Fibroblast of the conjunctiva (primary cell): Measurements from ENCODE around the gene CACNA1A.

Experiments used
- DNase-seq: peaks from one replicate; pipeline ENCODE4 v3.0.0-alpha.2; 2010; ENCODE audit warnings: low read depth

Gene CACNA1A

DNA sequence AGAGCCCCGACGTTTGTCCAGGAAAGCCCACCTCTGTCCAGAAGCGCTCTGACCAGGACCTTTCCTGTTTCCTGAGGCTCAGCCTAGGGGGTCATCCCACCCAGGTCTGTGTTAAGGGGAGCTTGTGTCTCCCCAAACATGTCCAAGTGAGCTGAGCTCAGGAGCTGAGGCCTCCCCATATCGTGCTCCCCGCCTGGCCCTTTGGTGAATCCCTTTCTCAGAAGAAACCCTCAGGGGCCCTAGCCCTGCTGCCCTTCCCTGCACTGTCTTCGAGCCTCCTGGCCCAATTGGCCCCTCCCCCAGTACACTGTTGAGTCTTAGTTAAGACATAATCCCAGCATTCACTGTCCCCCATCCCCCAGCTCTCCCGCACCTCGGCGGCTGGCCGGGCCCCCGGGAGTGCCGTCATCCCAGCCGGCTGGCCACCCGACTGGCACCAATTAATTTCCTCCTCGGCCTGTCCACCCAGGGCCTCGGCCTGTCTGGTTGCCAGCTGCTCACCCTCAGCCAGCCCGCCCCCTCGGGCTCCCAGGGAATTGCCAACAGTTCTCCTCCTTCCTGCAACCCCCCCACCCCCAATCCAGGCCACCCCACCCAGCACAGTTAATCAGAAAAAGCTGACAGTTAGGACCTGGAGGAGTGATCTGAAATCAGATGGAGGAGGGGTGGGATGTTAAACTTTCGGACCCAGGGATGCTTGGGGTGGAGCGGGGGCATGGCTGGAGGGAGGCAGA lies 342.5 kb downstream of the CACNA1A start:
- DNase-seq = peak; percentile 85

DNA sequence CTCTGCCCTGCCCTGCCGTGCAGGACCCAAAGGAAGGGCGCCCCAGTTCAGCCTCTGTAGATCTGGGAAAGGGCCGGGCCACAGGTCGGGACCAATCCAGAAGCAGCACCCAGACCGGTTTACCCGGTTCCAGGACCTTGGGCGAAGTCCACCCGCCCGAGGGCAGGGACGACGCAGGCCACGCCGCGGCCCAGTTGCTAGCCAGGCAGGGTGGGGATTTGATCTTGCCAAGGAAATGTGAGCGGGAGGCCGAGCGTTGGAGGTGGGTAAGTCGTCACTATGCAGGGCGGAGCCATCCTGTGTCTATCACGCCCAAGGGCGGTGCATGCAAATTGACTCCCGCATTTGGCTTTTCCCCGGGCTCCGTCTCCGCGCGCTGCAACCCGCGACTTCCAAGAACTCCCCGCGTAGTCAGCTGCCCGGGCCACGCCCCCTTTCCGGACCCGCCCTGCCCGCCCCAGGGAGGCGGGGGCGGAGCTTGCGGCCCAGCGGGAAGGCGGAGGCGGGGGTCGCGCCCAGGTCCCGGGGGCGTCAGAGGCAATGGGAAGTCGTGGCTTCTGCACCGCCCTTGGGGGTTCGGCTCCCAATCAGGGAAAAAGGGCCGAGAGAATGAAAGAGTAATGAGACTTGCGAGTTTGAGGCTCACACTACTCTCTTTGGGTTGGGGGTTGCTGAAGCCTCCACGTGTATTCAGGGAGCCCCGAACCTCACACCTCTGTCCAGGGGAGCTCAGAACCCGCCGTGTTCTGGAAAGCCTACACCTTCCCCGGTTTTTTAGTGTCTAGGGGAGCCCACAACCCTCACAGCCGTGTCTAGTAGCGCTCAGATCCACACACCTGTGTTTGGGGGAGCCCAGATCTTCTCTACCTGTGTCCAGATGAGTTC lies 343.3 kb downstream of the CACNA1A start:
- peak; percentile 96 for DNase-seq

DNA sequence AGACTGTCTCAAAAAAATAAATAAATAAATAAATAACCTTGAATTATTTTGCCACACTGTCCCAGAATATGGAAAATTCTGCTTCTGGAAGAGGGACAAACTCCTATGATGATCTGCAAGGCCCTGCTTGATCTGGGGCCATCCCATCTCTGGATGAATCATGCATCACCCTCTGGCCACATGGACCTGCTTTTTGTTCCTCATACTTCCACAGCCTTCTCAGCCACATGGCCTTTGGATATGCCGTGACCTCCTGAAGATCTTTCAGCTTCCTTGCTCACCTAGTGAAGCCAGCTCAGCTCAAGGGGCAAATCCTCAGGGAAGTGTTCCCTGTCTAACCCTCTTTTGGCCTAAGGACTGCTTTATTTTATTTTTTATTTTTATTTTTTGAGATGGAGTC lies 345.7 kb downstream of the CACNA1A start:
- DNase-seq = no peak

DNA sequence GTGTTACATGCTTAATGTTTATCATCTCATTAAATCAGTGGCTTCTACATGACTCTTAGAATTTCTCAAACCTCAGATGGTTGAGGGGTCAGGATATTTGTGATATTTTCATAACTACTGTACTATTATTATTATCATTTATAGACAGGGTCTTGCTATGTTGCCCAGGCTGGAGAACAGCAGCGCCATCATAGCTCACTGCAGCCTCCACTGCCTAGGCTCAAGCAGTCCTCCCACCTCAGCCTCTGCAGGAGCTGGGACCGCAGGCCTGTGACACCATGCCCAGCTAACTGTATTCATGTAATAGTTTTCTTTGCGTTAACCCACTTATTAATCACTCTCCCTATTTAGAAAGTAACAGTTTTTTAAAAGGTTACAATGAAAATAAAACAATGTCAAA lies 346.6 kb downstream of the CACNA1A start:
- no peak for DNase-seq
